GM23248 (cell line): ENCODE data around the gene PEX5L. TPM values are rescaled to one million over a fixed set of nuclear protein-coding genes. Genes with fewer than 3 reads are reported as not detected.

Source experiments
- DNase-seq: peaks from one replicate; pipeline ENCODE4 v3.0.0-alpha.2; 2015
- H2AFZ ChIP-seq: fragments of 200-600 bp; sonication (generic); 2 replicates; pipeline ENCODE4 v1.6.1; 2016; ENCODE audit warnings: antibody characterized with exemption
- H3F3A ChIP-seq: fragments of 200-600 bp; sonication (generic); 2 replicates; pipeline ENCODE4 v1.6.1; 2016; ENCODE audit warnings: mild to moderate bottlenecking, antibody characterized with exemption, mixed run types; ENCODE audit not compliant: insufficient read depth
- H3K27ac ChIP-seq: fragments of 200-600 bp; sonication (generic); 2 replicates; pipeline ENCODE4 v1.5.1; 2016; ENCODE audit warnings: mild to moderate bottlenecking
- H3K27me3 ChIP-seq: fragments of 200-600 bp; sonication (generic); replicated peaks from 2 replicates; pipeline ENCODE4 v1.6.1; 2016; ENCODE audit warnings: mild to moderate bottlenecking; ENCODE audit not compliant: insufficient read depth
- H3K36me3 ChIP-seq: fragments of 200-600 bp; sonication (generic); 2 replicates; pipeline ENCODE4 v1.6.1; 2016; ENCODE audit warnings: low read depth, mild to moderate bottlenecking
- H3K4me1 ChIP-seq: fragments of 200-600 bp; sonication (generic); 2 replicates; pipeline ENCODE4 v1.6.1; 2016; ENCODE audit warnings: mild to moderate bottlenecking; ENCODE audit not compliant: insufficient read depth
- H3K4me2 ChIP-seq: fragments of 200-600 bp; sonication (generic); one replicate; pipeline ENCODE4 v1.6.1; 2016; ENCODE audit warnings: mild to moderate bottlenecking; ENCODE audit not compliant: unreplicated experiment
- H3K4me3 ChIP-seq: fragments of 200-600 bp; sonication (generic); 2 replicates; pipeline ENCODE4 v1.5.1; 2016; ENCODE audit warnings: mild to moderate bottlenecking
- H3K79me2 ChIP-seq: fragments of 200-600 bp; sonication (generic); 2 replicates; pipeline ENCODE4 v1.6.1; 2016; ENCODE audit warnings: mild to moderate bottlenecking; ENCODE audit not compliant: insufficient read depth
- H3K9ac ChIP-seq: fragments of 200-600 bp; sonication (generic); 2 replicates; pipeline ENCODE4 v1.6.1; 2016; ENCODE audit warnings: mild to moderate bottlenecking
- H3K9me2 ChIP-seq: fragments of 200-600 bp; sonication (generic); 2 replicates; pipeline ENCODE4 v1.6.1; 2016; ENCODE audit warnings: mixed run types, mild to moderate bottlenecking, moderate library complexity; ENCODE audit not compliant: insufficient read depth
- H3K9me3 ChIP-seq: fragments of 200-600 bp; sonication (generic); one replicate; pipeline ENCODE4 v1.6.1; 2017; ENCODE audit warnings: low read depth
- H4K20me1 ChIP-seq: fragments of 200-600 bp; sonication (generic); 2 replicates; pipeline ENCODE4 v1.6.0; 2016; ENCODE audit not compliant: insufficient read depth
- EZH2 ChIP-seq: fragments of 200-600 bp; sonication (generic); IDR thresholded peaks from 2 replicates; pipeline ENCODE4 v1.6.1; 2018; ENCODE audit warnings: antibody characterized with exemption, mild to moderate bottlenecking; ENCODE audit not compliant: insufficient read depth, poor library complexity, severe bottlenecking
- EZH2phosphoT487 ChIP-seq: fragments of 200-600 bp; sonication (generic); IDR thresholded peaks from 2 replicates; pipeline ENCODE4 v1.6.1; 2018; ENCODE audit warnings: antibody characterized with exemption, moderate library complexity, mild to moderate bottlenecking, low read depth; ENCODE audit not compliant: insufficient read depth
- WGBS, 2 experiments: methylation state at CpG; one replicate each; pipeline ENCODE4 v1.1.6; 2015 to 2017; ENCODE audit warnings: low lambda C conversion rate in 2 of 2, low coverage in 1 of 2; ENCODE audit errors: missing lambda C conversion rate in 2 of 2; 5-methylcytosine and 5-hydroxymethylcytosine counted together
- in situ Hi-C: fragments of 300-500 bp; cut with MboI; formaldehyde crosslinking; loops from 2 replicates; pipeline ENCODE4 v1.15.0; 2020
- polyA plus RNA-seq: library from polyadenylated mRNA; unstranded; fragments of >200 nt; fragmentation: Nextera tagmentation; extraction: Ambion mirVana; gene quantifications from 2 replicates; pipeline ENCODE4 v1.2.1, GENCODE V29; 2016
- total RNA-seq: library from RNA; depleted of rRNA; stranded (reverse); fragments of >200 nt; shearing (Covaris generic); gene quantifications from 2 replicates; pipeline ENCODE4 v1.2.3, GENCODE V29; 2014

PEX5L gene
- total and polyA plus RNA-seq, 2 experiments from 2014 or later: 0.03 TPM; not detected in 1

DNA sequence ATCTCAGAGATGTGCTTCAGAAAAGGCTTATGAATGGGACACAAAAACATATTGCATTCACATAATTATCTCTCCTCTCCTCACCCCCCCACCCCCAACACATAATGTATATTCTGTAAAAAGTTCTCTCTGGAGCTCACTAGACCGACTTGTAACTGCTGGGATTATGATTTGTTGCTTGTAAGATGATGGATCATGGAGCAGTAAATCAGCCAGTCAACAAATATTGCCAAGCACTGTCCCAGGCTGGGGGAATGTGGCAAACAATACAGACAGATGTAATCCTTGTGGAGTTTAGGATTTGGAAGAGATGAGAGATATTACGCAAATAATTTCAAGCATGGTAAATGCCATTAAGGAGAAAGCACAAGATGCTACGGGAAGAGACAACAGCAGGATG is 114.8 kb downstream of the PEX5L start:
- Histone ChIP-seq H3F3A (no peaks in the 10 kb centered on the region), H4K20me1 (no peaks in the 10 kb centered on the region), H3K9me3 (no peaks in the 10 kb centered on the region), H3K9ac (no peak overlapping the region), H3K4me3 (no peak overlapping the region), H3K4me2 (no peak overlapping the region), H3K36me3 (no peaks in the 10 kb centered on the region), H3K27ac (no peak overlapping the region), H3K4me1 (no peaks in the 10 kb centered on the region), H3K27me3 (no peaks in the 10 kb centered on the region; the same call in 1 of the 2 replicates), H3K79me2 (no peaks in the 10 kb centered on the region), H3K9me2 (no peaks in the 10 kb centered on the region), H2AFZ (no peak overlapping the region)
- TF ChIP-seq EZH2phosphoT487: no peak
- TF ChIP-seq EZH2: no peak
- DNase-seq: no peak
- 46 to 48% methylated on average over 3 of the region's 3 CpGs for WGBS, 2 experiments
- in situ Hi-C loops: loop anchor here (10.0 kb wide), 1 partner anchor 673 kb away; no protein-coding TSS in a partner anchor

GRCh38 chr3:179921500-179921899 is 115.2 kb downstream of the PEX5L start:
- no peak for DNase-seq
- no peak overlapping the region for H3K27ac ChIP-seq
- in situ Hi-C loops: loop anchor here (10.0 kb wide), 1 partner anchor 673 kb away; no protein-coding TSS in a partner anchor
- WGBS, 2 experiments: 18 to 24% methylated on average over 4 of the region's 4 CpGs
- TF ChIP-seq EZH2 (no peak), EZH2phosphoT487 (no peak)
- H3F3A ChIP-seq: no peaks in the 10 kb centered on the region
- no peak overlapping the region for H3K4me2 ChIP-seq
- H4K20me1 ChIP-seq: no peaks in the 10 kb centered on the region
- no peak overlapping the region for H2AFZ ChIP-seq
- no peak overlapping the region for H3K4me3 ChIP-seq
- H3K79me2 ChIP-seq: no peaks in the 10 kb centered on the region
- no peaks in the 10 kb centered on the region for H3K9me2 ChIP-seq
- no peaks in the 10 kb centered on the region; the same call in 1 of the 2 replicates for H3K27me3 ChIP-seq
- H3K9me3 ChIP-seq: no peaks in the 10 kb centered on the region
- no peaks in the 10 kb centered on the region for H3K4me1 ChIP-seq
- no peak overlapping the region for H3K9ac ChIP-seq
- H3K36me3 ChIP-seq: no peaks in the 10 kb centered on the region

DNA sequence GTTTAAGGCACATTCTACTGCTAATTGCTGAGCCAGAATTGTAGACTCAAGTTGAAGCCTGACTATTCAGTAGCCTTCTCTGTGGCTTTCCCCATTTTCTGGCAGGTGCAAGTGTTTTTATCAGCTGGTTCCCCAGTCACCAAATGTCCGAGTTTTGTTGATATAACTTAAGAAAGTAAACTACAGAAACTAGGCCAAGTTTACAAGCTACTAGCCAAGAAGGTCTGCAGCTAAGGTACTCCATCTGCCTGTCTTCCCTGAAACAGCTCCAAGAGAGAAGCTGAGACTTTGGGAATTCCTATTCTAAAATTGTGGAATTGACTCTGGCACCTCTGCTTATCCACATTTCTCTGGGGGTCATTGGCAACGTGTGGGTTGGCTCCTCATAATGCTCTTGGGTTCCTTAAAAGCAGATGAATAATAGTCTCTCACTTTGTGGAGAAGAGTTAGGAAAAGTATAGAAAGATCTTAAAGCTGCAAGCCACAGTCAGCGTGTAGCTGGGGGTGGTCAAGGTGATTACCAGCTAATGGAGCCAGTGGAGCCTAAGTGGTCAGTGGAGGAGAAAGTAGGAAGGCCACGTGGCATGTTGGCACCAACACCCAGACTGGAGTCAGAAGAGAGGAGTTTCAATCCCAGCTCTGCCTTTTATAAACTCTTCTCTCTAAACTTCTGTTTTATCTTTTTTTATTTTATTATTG is 128.8 kb downstream of the PEX5L start:
- H3K9ac ChIP-seq: no peak overlapping the region
- WGBS, 2 experiments: 12% methylated on average over 4 of the region's 4 CpGs
- H3K9me3 ChIP-seq: no peaks in the 10 kb centered on the region
- no peak overlapping the region for H3K27ac ChIP-seq
- H3F3A ChIP-seq: no peaks in the 10 kb centered on the region
- H3K27me3 ChIP-seq: no peaks in the 10 kb centered on the region
- no peaks in the 10 kb centered on the region for H3K4me1 ChIP-seq
- in situ Hi-C loops: no loop called here
- no peak overlapping the region for H2AFZ ChIP-seq
- no peaks in the 10 kb centered on the region for H3K9me2 ChIP-seq
- H3K79me2 ChIP-seq: no peaks in the 10 kb centered on the region
- H3K4me3 ChIP-seq: no peak overlapping the region
- TF ChIP-seq EZH2 (no peak), EZH2phosphoT487 (no peak)
- DNase-seq: no peak
- H3K36me3 ChIP-seq: no peaks in the 10 kb centered on the region
- H4K20me1 ChIP-seq: no peaks in the 10 kb centered on the region
- no peak overlapping the region for H3K4me2 ChIP-seq

DNA sequence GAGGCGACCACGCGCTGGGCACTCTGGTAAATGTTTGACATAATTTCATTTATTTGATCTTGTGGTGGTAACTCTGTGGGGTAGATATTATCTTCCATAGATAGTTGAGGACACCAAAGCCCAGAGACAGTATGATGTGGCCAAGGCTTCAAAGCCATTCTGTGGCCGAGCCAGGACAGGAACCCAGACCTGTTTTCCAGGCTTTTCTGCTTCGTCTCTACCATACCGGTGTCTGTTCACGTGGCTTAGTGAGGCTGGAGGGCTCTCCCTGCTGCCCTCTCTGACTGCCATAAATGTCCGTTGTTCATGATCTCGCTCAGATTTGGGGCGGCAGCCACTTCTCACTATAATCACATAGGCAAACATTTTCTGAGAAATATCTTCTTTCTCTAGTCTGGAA is 134.7 kb downstream of the PEX5L start:
- in situ Hi-C loops: no loop called here
- no peak for TF ChIP-seq EZH2phosphoT487
- TF ChIP-seq EZH2: no peak
- Histone ChIP-seq H4K20me1 (no peaks in the 10 kb centered on the region), H3K4me3 (no peak overlapping the region), H3K9ac (no peak overlapping the region), H3K79me2 (no peaks in the 10 kb centered on the region), H3K4me2 (no peak overlapping the region), H3K27me3 (0 out of 2 replicates have a peak, but pooled peaks cover 12% of the 10 kb centered on the region), H3K4me1 (no peaks in the 10 kb centered on the region), H3K9me3 (no peaks in the 10 kb centered on the region), H3F3A (no peaks in the 10 kb centered on the region), H3K9me2 (no peaks in the 10 kb centered on the region), H2AFZ (no peak overlapping the region), H3K36me3 (no peaks in the 10 kb centered on the region), H3K27ac (no peak overlapping the region)
- WGBS, 2 experiments: 49 to 51% methylated on average over 10 of the region's 10 CpGs
- DNase-seq: no peak
